GM18499 (cell line): ENCODE results near the gene RAB36.
"Not testable (repeated sequence)": the region's sequence is repeated elsewhere in the genome, so short reads cannot be mapped to it uniquely, and the experiment has no call there.

Experiments used
- ATAC-seq: cut with Tn5 transposase; IDR thresholded peaks from one replicate; pipeline ENCODE4 v1.9.1; 2021; ENCODE audit warnings: moderate number of reproducible peaks; ENCODE audit not compliant: insufficient read depth, unreplicated experiment

The RAB36 gene

GRCh38 chr22:23136991-23137390, 8.3 kb upstream of the RAB36 start:
- ATAC-seq, result not testable (repeated sequence)

- ATAC-seq, result no peak
These were observed 7.8 kb upstream of the RAB36 start for GRCh38 chr22:23137468-23137867.

GRCh38 chr22:23137905-23138561, 7.2 kb upstream of the RAB36 start:
- ATAC-seq, result no peak

GRCh38 chr22:23138584-23139435, 6.5 kb upstream of the RAB36 start:
- no peak for ATAC-seq

- ATAC-seq, result no peak
These were observed 4.9 kb upstream of the RAB36 start for GRCh38 chr22:23140385-23140784.

- no peak for ATAC-seq
These were observed 2.7 kb upstream of the RAB36 start for GRCh38 chr22:23142546-23143105.

- no peak for ATAC-seq
These were observed 2.2 kb upstream of the RAB36 start for GRCh38 chr22:23143119-23143518.

GRCh38 chr22:23144432-23144831, 845 bp upstream of the RAB36 start:
- no peak for ATAC-seq

GRCh38 chr22:23145878-23146470, 697 bp downstream of the RAB36 start:
- no peak for ATAC-seq

- no peak for ATAC-seq
These were observed 1.4 kb downstream of the RAB36 start for GRCh38 chr22:23146478-23147205.

- no peak for ATAC-seq
These were observed 2.5 kb downstream of the RAB36 start for GRCh38 chr22:23147617-23148387.

- no peak for ATAC-seq
These were observed 4.5 kb downstream of the RAB36 start for GRCh38 chr22:23149743-23150238.

GRCh38 chr22:23150762-23151161, 5.5 kb downstream of the RAB36 start:
- no peak for ATAC-seq

- no peak for ATAC-seq
These were observed 6.5 kb downstream of the RAB36 start for GRCh38 chr22:23151827-23152226.

- ATAC-seq, result no peak
These were observed 7.2 kb downstream of the RAB36 start for GRCh38 chr22:23152238-23153114.

GRCh38 chr22:23153994-23154393, 8.7 kb downstream of the RAB36 start:
- ATAC-seq, result no peak

- no peak for ATAC-seq
These were observed 9.2 kb downstream of the RAB36 start for GRCh38 chr22:23154461-23154860.

GRCh38 chr22:23155143-23155542, 9.9 kb downstream of the RAB36 start:
- no peak for ATAC-seq

- ATAC-seq, result no peak
These were observed 10.6 kb downstream of the RAB36 start for GRCh38 chr22:23155831-23156230.
